Activated naive CD8-positive, alpha-beta T cell treated with anti-CD3 and anti-CD28 coated beads for 36 hours (primary cell): ENCODE results near the gene TRAFD1. TPM values are rescaled to one million over a fixed set of nuclear protein-coding genes. Genes with fewer than 3 reads are reported as not detected.
"Not testable (repeated sequence)": the region's sequence is repeated elsewhere in the genome, so short reads cannot be mapped to it uniquely, and the experiment has no call there.

Experiments used
- DNase-seq: peaks from one replicate; pipeline ENCODE4 v3.0.0; 2021
- H3K27ac Mint-ChIP-seq: one replicate; pipeline ENCODE4 v1.8.0; 2022; ENCODE audit warnings: mild to moderate bottlenecking, moderate library complexity, mixed read lengths
- H3K27me3 Mint-ChIP-seq: one replicate; pipeline ENCODE4 v1.8.0; 2022; ENCODE audit warnings: mild to moderate bottlenecking, mixed read lengths
- H3K36me3 Mint-ChIP-seq: one replicate; pipeline ENCODE4 v1.8.0; 2021; ENCODE audit warnings: mild to moderate bottlenecking, mixed read lengths
- H3K4me1 Mint-ChIP-seq: one replicate; pipeline ENCODE4 v1.8.0; 2021; ENCODE audit warnings: mixed read lengths
- H3K4me3 Mint-ChIP-seq: one replicate; pipeline ENCODE4 v1.8.0; 2022; ENCODE audit warnings: mild to moderate bottlenecking, moderate library complexity, mixed read lengths
- H3K9me3 Mint-ChIP-seq: one replicate; pipeline ENCODE4 v1.8.0; 2022; ENCODE audit warnings: mixed read lengths
- total RNA-seq, 2 experiments: library from RNA; stranded (reverse); gene quantifications; one replicate each; pipeline ENCODE4 v1.2.3, GENCODE V29; 2021

Gene TRAFD1
- total RNA-seq, 2 experiments from 2014 or later: 49.6 to 49.8 TPM

DNA sequence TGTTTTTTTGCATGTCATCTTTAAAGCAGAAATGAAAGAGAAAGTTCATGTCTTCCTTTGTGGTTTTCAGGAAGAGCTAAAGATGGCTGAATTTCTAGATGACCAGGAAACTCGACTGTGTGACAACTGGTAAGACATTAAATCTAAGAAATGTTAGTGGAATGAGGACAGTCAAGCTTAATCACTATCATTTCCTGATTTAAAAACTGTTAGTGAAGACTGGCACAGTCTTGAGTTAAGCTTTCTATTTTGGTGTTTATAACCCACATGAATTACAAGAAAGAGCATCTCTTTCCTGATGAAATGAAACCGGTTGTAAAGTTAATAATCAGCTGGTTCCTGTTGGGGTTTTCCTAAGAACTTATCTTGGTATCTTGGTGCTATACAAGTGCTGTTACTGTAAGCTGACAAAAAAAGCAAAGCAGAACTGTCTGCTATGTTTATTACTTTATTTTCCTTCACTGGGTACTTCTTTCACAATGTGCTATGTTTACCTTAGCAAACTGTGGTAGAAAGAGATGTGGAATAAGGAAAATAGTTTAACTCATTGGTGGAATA lies 5.2 kb downstream of the TRAFD1 start:
- no peaks in the 10 kb centered on the region for H3K9me3 Mint-ChIP-seq
- DNase-seq: no peak
- H3K4me1 Mint-ChIP-seq: peaks cover 51% of the 10 kb centered on the region
- peak overlapping the region; percentile 89 for H3K27ac Mint-ChIP-seq
- H3K4me3 Mint-ChIP-seq: peak overlapping the region; percentile 57
- H3K27me3 Mint-ChIP-seq: no peaks in the 10 kb centered on the region
- peaks cover 22% of the 10 kb centered on the region for H3K36me3 Mint-ChIP-seq

DNA sequence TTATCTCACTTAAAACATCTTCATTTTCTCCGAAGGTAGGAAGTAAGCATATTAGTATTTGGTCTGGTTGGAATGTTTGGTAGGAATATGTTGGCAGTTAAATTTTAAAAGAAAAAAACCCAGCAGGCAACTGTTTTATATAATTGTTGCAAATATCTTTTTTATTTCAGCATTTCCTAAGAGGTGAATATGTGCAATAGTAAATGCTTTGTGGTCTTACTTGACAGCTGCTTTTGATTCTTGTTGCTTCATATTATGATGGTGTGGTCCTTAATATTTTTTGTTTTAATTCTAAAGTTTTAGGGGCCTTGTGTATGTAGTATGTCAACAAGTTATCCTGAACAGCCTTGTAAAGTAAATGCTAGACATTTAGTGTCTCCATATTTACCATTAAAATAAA lies 6.3 kb downstream of the TRAFD1 start:
- peaks cover 46% of the 10 kb centered on the region for H3K4me1 Mint-ChIP-seq

DNA sequence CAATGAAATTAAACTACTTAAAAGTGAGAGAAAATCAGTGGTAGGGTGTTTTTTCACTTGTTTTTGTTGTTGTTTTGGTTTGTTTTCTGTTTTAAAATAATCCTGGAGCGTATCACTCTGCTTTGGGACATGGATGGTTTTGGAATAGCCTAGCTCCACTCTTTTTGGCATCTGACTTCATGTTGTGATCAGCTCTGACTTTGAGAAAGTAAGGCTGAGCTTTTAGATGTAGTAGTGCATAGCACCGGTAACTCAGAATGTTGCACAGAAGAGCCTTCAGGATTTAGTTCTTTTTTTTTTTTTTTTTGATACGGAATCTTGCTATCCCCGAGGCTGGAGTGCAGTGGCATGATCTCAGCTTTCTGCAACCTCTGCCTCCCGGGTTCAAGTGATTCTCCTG lies 8.1 kb downstream of the TRAFD1 start:
- Mint-ChIP-seq H3K36me3 (peaks cover 15% of the 10 kb centered on the region), H3K9me3 (no peaks in the 10 kb centered on the region), H3K4me3 (no peak overlapping the region), H3K27me3 (no peaks in the 10 kb centered on the region), H3K4me1 (peaks cover 33% of the 10 kb centered on the region), H3K27ac (no peak overlapping the region)
- DNase-seq: no peak

More for the DNA sequence above, 6.3 kb downstream of the TRAFD1 start:
- Mint-ChIP-seq H3K9me3 (no peaks in the 10 kb centered on the region), H3K4me3 (no peak overlapping the region), H3K36me3 (peaks cover 18% of the 10 kb centered on the region), H3K27ac (peak overlapping the region; percentile 89), H3K27me3 (no peaks in the 10 kb centered on the region)
- no peak for DNase-seq

- no peaks in the 10 kb centered on the region for H3K27me3 Mint-ChIP-seq
These were observed 9.4 kb downstream of the TRAFD1 start for GRCh38 chr12:112134731-112135130.

DNA sequence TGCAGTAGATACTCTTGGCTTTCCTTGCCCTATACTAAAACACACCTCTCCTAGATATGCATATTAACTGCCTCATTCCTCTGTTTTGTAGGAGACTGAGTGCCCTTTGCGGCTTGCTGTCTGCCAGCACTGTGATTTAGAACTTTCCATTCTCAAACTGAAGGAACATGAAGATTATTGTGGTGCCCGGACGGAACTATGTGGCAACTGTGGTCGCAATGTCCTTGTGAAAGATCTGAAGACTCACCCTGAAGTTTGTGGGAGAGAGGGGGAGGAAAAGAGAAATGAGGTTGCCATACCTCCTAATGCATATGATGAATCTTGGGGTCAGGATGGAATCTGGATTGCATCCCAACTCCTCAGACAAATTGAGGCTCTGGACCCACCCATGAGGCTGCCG lies 15.4 kb downstream of the TRAFD1 start:
- Mint-ChIP-seq H3K4me1 (peaks cover 5% of the 10 kb centered on the region), H3K27ac (peak overlapping the region; percentile 50), H3K36me3 (peaks cover 18% of the 10 kb centered on the region), H3K4me3 (no peak overlapping the region), H3K9me3 (no peaks in the 10 kb centered on the region), H3K27me3 (no peaks in the 10 kb centered on the region)
- no peak for DNase-seq

More at GRCh38 chr12:112134731-112135130, 9.4 kb downstream of the TRAFD1 start:
- H3K4me1 Mint-ChIP-seq: peaks cover 21% of the 10 kb centered on the region
- no peak for DNase-seq
- H3K27ac Mint-ChIP-seq: no peak overlapping the region
- H3K4me3 Mint-ChIP-seq: no peak overlapping the region
- H3K9me3 Mint-ChIP-seq: no peaks in the 10 kb centered on the region
- H3K36me3 Mint-ChIP-seq: peaks cover 15% of the 10 kb centered on the region

DNA sequence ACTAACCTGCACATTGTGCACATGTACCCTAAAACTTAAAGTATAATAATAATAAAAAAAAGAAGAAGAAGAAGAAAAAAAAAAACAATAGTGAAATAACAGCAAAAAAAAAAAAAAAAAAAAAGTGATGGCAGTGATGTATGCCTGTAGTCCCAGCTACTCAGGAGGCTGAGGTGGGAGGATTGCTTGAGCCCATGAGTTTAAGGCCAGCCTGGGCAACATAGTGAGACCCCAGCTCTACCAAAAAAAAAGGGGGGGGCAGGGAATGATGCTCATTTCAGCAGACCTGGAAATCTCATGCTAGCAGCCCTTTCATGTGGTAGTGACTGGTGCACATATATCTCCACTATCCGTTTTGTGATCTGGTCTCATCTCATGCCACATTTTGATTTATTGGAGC lies 20.8 kb downstream of the TRAFD1 start:
- Mint-ChIP-seq H3K36me3 (peaks cover 31% of the 10 kb centered on the region), H3K27ac (no peak overlapping the region), H3K4me3 (no peak overlapping the region), H3K27me3 (no peaks in the 10 kb centered on the region), H3K9me3 (no peaks in the 10 kb centered on the region), H3K4me1 (peaks cover 7% of the 10 kb centered on the region)
- DNase-seq: no peak

- Mint-ChIP-seq H3K9me3 (no peaks in the 10 kb centered on the region), H3K4me1 (peaks cover 16% of the 10 kb centered on the region), H3K36me3 (peaks cover 44% of the 10 kb centered on the region), H3K4me3 (no peak overlapping the region), H3K27ac (no peak overlapping the region), H3K27me3 (no peaks in the 10 kb centered on the region)
- no peak for DNase-seq
These were observed 22.7 kb downstream of the TRAFD1 start for GRCh38 chr12:112148031-112148513.

DNA sequence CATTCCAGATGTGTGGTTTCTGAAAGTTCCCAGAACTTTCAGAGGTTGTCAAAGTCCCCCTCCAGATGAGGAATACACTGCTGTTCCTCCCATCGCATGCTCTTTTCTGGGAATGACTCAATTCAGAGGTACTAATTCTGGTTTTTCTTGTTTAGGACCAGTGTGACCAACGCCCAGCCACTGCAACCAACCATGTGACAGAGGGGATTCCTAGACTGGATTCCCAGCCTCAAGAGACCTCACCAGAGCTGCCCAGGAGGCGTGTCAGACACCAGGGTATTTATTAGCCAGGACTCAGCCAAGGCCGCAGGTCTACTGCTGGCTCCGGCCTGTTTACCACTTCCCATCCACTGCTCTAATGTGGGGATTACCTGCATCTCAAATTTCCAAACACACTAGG lies 24.2 kb downstream of the TRAFD1 start:
- DNase-seq: no peak
- Mint-ChIP-seq H3K9me3 (peaks cover 4% of the 10 kb centered on the region), H3K4me3 (no peak overlapping the region), H3K27ac (no peak overlapping the region), H3K36me3 (peaks cover 56% of the 10 kb centered on the region), H3K27me3 (no peaks in the 10 kb centered on the region), H3K4me1 (peaks cover 16% of the 10 kb centered on the region)

DNA sequence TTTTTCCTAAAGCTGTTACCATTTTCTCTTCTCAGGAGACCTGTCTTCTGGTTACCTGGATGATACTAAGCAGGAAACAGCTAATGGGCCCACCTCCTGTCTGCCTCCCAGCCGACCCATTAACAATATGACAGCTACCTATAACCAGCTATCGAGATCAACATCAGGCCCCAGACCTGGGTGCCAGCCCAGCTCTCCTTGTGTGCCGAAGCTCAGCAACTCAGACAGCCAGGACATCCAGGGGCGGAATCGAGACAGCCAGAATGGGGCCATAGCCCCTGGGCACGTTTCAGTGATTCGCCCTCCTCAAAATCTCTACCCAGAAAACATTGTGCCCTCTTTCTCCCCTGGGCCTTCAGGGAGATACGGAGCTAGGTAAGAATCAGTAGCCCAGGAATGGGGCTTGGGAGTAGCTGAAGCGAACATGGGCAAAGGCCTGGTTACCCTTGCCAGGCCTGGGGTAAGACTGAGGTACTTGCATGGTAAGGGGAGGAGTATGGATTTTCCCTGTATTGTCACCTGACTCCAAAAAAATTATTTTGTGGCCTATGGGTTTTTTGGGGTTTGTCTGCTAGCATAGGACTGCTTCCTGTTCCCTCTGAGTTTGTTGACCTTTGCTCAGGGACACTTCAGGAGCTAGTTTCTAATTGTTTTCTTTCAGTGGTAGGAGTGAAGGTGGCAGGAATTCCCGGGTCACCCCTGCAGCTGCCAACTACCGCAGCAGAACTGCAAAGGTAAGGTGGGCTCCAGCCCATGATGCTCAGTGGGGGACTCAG lies 26.6 kb downstream of the TRAFD1 start:
- peak overlapping the region; percentile 32 for H3K27ac Mint-ChIP-seq
- H3K4me1 Mint-ChIP-seq: peaks cover 8% of the 10 kb centered on the region

GRCh38 chr12:112153181-112153892 lies 28.0 kb downstream of the TRAFD1 start:
- no peak overlapping the region for H3K27ac Mint-ChIP-seq

More for the DNA sequence above, 26.6 kb downstream of the TRAFD1 start:
- Mint-ChIP-seq H3K36me3 (peaks cover 67% of the 10 kb centered on the region), H3K9me3 (peaks cover 18% of the 10 kb centered on the region), H3K27me3 (no peaks in the 10 kb centered on the region), H3K4me3 (peak overlapping the region; percentile 25)
- DNase-seq: no peak

DNA sequence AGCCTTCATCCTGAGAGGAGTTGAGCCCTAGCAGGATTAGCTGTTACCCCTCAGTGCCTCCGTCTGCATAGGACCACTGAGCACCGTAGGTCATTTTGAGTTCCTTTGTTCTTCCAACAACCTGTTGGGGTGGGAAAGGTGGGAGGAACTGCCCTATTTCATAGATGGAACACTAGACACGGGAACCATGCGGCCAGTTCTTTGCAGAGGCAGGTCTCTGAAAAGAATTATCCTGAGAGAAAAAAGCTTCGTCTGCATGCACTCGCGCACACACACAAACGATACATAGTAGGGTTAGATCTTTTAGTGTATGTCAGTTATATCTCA lies 28.5 kb downstream of the TRAFD1 start:
- no peak for DNase-seq
- Mint-ChIP-seq H3K27me3 (no peaks in the 10 kb centered on the region), H3K4me3 (no peak overlapping the region), H3K4me1 (peaks cover 19% of the 10 kb centered on the region), H3K9me3 (peaks cover 30% of the 10 kb centered on the region), H3K27ac (no peak overlapping the region), H3K36me3 (peaks cover 76% of the 10 kb centered on the region)

More at GRCh38 chr12:112153181-112153892, 28.0 kb downstream of the TRAFD1 start:
- H3K9me3 Mint-ChIP-seq: peaks cover 30% of the 10 kb centered on the region
- H3K4me1 Mint-ChIP-seq: peaks cover 14% of the 10 kb centered on the region
- no peaks in the 10 kb centered on the region for H3K27me3 Mint-ChIP-seq
- H3K4me3 Mint-ChIP-seq: no peak overlapping the region
- peaks cover 76% of the 10 kb centered on the region for H3K36me3 Mint-ChIP-seq
- no peak for DNase-seq

- Mint-ChIP-seq H3K9me3 (peaks cover 44% of the 10 kb centered on the region), H3K36me3 (peaks cover 88% of the 10 kb centered on the region), H3K4me1 (peaks cover 16% of the 10 kb centered on the region), H3K27ac (peak overlapping the region; percentile 49)
- not testable (repeated sequence) for H3K4me3 Mint-ChIP-seq, DNase-seq, H3K27me3 Mint-ChIP-seq
These were observed 33.2 kb downstream of the TRAFD1 start for GRCh38 chr12:112158461-112159145.

DNA sequence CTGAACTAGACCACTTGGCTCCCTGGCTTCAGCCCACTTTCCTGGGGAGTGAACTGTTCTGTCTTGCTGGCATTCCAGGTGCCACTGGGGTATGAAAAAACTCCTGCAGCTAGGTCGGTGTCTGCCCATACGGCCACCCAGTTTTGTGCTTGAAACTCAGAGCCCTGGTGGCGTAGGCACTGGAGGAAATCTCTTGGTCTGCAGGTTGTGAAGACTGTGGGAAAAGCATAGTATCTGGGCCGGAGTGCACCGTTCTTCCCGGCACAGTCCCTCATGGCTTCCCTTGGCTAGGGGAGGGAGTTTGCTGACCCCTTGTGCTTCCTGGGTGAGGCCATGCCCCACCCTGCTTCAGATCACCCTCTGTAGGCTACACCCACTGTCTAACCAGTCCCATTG lies 33.8 kb downstream of the TRAFD1 start:
- H3K4me3 Mint-ChIP-seq: no peak overlapping the region
- no peak for DNase-seq
- H3K27me3 Mint-ChIP-seq: no peaks in the 10 kb centered on the region

DNA sequence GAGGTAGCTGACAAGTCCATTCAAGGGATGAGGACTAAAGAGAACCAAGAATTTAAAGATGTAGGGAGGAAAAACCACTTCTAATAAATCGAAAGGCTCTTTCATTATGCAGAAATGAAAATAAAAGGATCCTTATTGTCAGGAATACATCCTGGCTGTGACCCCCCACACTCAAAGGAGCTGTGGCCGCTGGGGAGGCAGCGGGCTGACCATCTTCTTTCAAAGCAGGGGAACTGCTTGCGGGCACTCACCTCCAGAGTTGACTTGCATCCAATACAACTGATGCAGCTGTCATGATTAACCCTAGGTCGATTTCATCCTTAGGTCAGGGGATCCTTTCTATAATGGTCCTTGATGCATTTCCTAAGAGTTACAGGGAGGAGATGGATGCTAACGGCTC lies 35.3 kb downstream of the TRAFD1 start:
- peaks cover 72% of the 10 kb centered on the region for H3K36me3 Mint-ChIP-seq
- H3K9me3 Mint-ChIP-seq: peaks cover 38% of the 10 kb centered on the region
- H3K4me1 Mint-ChIP-seq: peaks cover 16% of the 10 kb centered on the region
- H3K27ac Mint-ChIP-seq: no peak overlapping the region
- no peak for DNase-seq
- H3K27me3 Mint-ChIP-seq: no peaks in the 10 kb centered on the region
- no peak overlapping the region for H3K4me3 Mint-ChIP-seq

More for the DNA sequence above, 33.8 kb downstream of the TRAFD1 start:
- Mint-ChIP-seq H3K9me3 (peaks cover 40% of the 10 kb centered on the region), H3K4me1 (peaks cover 16% of the 10 kb centered on the region), H3K36me3 (peaks cover 85% of the 10 kb centered on the region), H3K27ac (peak overlapping the region; percentile 49)

DNA sequence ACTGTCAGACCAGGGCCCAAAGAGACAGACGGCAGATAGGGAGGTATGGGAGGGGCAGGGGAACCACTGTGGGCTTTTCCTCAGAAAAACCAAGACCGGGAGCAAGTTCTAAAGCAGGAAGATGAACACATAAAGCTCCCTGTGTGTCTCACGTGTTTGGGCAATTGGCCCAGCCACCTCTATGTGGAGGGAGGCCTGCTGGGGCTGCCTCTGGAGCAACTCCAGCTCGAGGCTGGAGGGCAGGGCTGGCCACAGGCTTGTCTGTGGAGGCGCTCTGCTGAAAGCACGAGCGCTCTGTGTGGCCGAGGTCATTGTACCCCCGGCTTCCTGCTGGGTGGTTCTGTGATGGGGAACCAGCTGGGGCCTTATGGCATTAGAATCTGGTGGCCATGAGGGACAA lies 36.4 kb downstream of the TRAFD1 start:
- Mint-ChIP-seq H3K4me3 (no peak overlapping the region), H3K36me3 (peaks cover 61% of the 10 kb centered on the region), H3K27ac (no peak overlapping the region), H3K27me3 (no peaks in the 10 kb centered on the region), H3K9me3 (peaks cover 28% of the 10 kb centered on the region), H3K4me1 (peaks cover 16% of the 10 kb centered on the region)
- no peak for DNase-seq
